Measurements from ENCODE around the gene ARHGAP25. TPM values are rescaled to one million over a fixed set of nuclear protein-coding genes. Genes with fewer than 3 reads are reported as not detected.

Gene ARHGAP25
- total RNA-seq, 1 donor from 2014 or later, result 0.50 TPM

GRCh38 chr2:68766376-68766845 lies 31.8 kb downstream of the ARHGAP25 start:
- Mint-ChIP-seq H3K36me3 (ENCODE audit: low read depth) (no peaks in the 10 kb centered on the region), H3K9me3 (ENCODE audit: low read depth) (no peaks in the 10 kb centered on the region), H3K27ac (ENCODE audit: unreplicated experiment) (no peak overlapping the region), H3K4me1 (ENCODE audit: low read depth) (peaks cover 59% of the 10 kb centered on the region), H3K27me3 (ENCODE audit: low read depth) (no peaks in the 10 kb centered on the region), H3K4me3 (ENCODE audit: unreplicated experiment) (no peak overlapping the region)
- DNase-seq (ENCODE audit: low spot score), result no peak
- TF ChIP-seq CTCF (IDR thresholded peaks at IDR 0.05), result no peak

- no peak for TF ChIP-seq CTCF (IDR thresholded peaks at IDR 0.05)
- no peak for DNase-seq (ENCODE audit: low spot score)
- Mint-ChIP-seq H3K27me3 (ENCODE audit: low read depth) (no peaks in the 10 kb centered on the region), H3K36me3 (ENCODE audit: low read depth) (no peaks in the 10 kb centered on the region), H3K4me3 (ENCODE audit: unreplicated experiment) (no peak overlapping the region), H3K27ac (ENCODE audit: unreplicated experiment) (no peak overlapping the region), H3K4me1 (ENCODE audit: low read depth) (peaks cover 57% of the 10 kb centered on the region), H3K9me3 (ENCODE audit: low read depth) (no peaks in the 10 kb centered on the region)
These were observed 32.7 kb downstream of the ARHGAP25 start for GRCh38 chr2:68767031-68767961.

- no peak for DNase-seq (ENCODE audit: low spot score)
- H3K9me3 Mint-ChIP-seq (ENCODE audit: low read depth), result no peaks in the 10 kb centered on the region
- TF ChIP-seq CTCF (IDR thresholded peaks at IDR 0.05), result no peak
- no peak overlapping the region for H3K4me3 Mint-ChIP-seq (ENCODE audit: unreplicated experiment)
- H3K36me3 Mint-ChIP-seq (ENCODE audit: low read depth), result no peaks in the 10 kb centered on the region
- H3K27ac Mint-ChIP-seq (ENCODE audit: unreplicated experiment), result no peak overlapping the region
- H3K27me3 Mint-ChIP-seq (ENCODE audit: low read depth), result no peaks in the 10 kb centered on the region
- peaks cover 51% of the 10 kb centered on the region for H3K4me1 Mint-ChIP-seq (ENCODE audit: low read depth)
These were observed 33.4 kb downstream of the ARHGAP25 start for GRCh38 chr2:68767996-68768395.

GRCh38 chr2:68768461-68768860 lies 33.9 kb downstream of the ARHGAP25 start:
- H3K27ac Mint-ChIP-seq (ENCODE audit: unreplicated experiment), result no peak overlapping the region
- H3K9me3 Mint-ChIP-seq (ENCODE audit: low read depth), result no peaks in the 10 kb centered on the region
- no peak overlapping the region for H3K4me3 Mint-ChIP-seq (ENCODE audit: unreplicated experiment)
- H3K36me3 Mint-ChIP-seq (ENCODE audit: low read depth), result no peaks in the 10 kb centered on the region
- no peaks in the 10 kb centered on the region for H3K27me3 Mint-ChIP-seq (ENCODE audit: low read depth)
- TF ChIP-seq CTCF (IDR thresholded peaks at IDR 0.05), result no peak
- peaks cover 46% of the 10 kb centered on the region for H3K4me1 Mint-ChIP-seq (ENCODE audit: low read depth)
- DNase-seq (ENCODE audit: low spot score), result no peak

GRCh38 chr2:68768951-68769350 lies 34.3 kb downstream of the ARHGAP25 start:
- no peak overlapping the region for H3K27ac Mint-ChIP-seq (ENCODE audit: unreplicated experiment)
- peaks cover 41% of the 10 kb centered on the region for H3K4me1 Mint-ChIP-seq (ENCODE audit: low read depth)
- no peak for TF ChIP-seq CTCF (IDR thresholded peaks at IDR 0.05)
- no peak overlapping the region for H3K4me3 Mint-ChIP-seq (ENCODE audit: unreplicated experiment)
- no peaks in the 10 kb centered on the region for H3K9me3 Mint-ChIP-seq (ENCODE audit: low read depth)
- DNase-seq (ENCODE audit: low spot score), result no peak
- no peaks in the 10 kb centered on the region for H3K27me3 Mint-ChIP-seq (ENCODE audit: low read depth)
- H3K36me3 Mint-ChIP-seq (ENCODE audit: low read depth), result no peaks in the 10 kb centered on the region
